ENCODE data around the gene BFAR. TPM values are rescaled to one million over a fixed set of nuclear protein-coding genes. Genes with fewer than 3 reads are reported as not detected.

BFAR gene
- total and polyA plus RNA-seq, 5 donors from 2014 or later: 48.0 to 52.8 (median 51.0) TPM

- Mint-ChIP-seq H3K36me3 (peaks cover 20% of the 10 kb centered on the region), H3K4me1 (peaks cover 4 to 7% (median 5%) of the 10 kb centered on the region in 4 donors), H3K27ac (peak overlapping the region in 2 of 3 donors; percentile 85 to 87), H3K9me3 (peaks cover 0 to 1% (median 0%) of the 10 kb centered on the region in 7 donors), H3K27me3 (no peaks in the 10 kb centered on the region), H3K4me3 (no peak overlapping the region)
- H3K27me3 ChIP-seq (ENCODE audit: control insufficient read depth, insufficient read depth, low read length): no peaks in the 10 kb centered on the region
- H3K4me3 ChIP-seq (ENCODE audit: low read depth, low read length): no peak overlapping the region
- peaks cover 4% of the 10 kb centered on the region for H3K4me1 ChIP-seq (ENCODE audit: control insufficient read depth, insufficient read depth, low read length, poor library complexity, severe bottlenecking)
- peaks cover 54% of the 10 kb centered on the region for H3K36me3 ChIP-seq (ENCODE audit: control insufficient read depth, insufficient read depth, low read length)
- ATAC-seq (ENCODE audit: low read depth in 2 of 2) (peak in 1 of 2 donors; percentile 43), DNase-seq (peak in 2 of 3 donors; percentile 6 to 72)
- no peak overlapping the region for H3K27ac ChIP-seq (ENCODE audit: insufficient read depth, low read length, poor library complexity, severe bottlenecking)
- no peaks in the 10 kb centered on the region for H3K9me3 ChIP-seq (ENCODE audit: control insufficient read depth in 2 of 2, low read length in 2 of 2)
These were observed 25.3 kb downstream of the BFAR start for GRCh38 chr16:14658063-14658462.

- Mint-ChIP-seq H3K4me1 (peaks cover 0 to 6% (median 3%) of the 10 kb centered on the region in 4 donors), H3K27ac (no peak overlapping the region), H3K9me3 (no peaks in the 10 kb centered on the region), H3K27me3 (no peaks in the 10 kb centered on the region), H3K4me3 (no peak overlapping the region), H3K36me3 (peaks cover 43% of the 10 kb centered on the region)
- no peak for DNase-seq
- Histone ChIP-seq H3K36me3 (ENCODE audit: control insufficient read depth, insufficient read depth, low read length) (peaks cover 52% of the 10 kb centered on the region), H3K9me3 (ENCODE audit: control insufficient read depth in 2 of 2, low read length in 2 of 2) (no peaks in the 10 kb centered on the region), H3K4me1 (ENCODE audit: control insufficient read depth, insufficient read depth, low read length, poor library complexity, severe bottlenecking) (no peaks in the 10 kb centered on the region), H3K27me3 (ENCODE audit: control insufficient read depth, insufficient read depth, low read length) (no peaks in the 10 kb centered on the region), H3K27ac (ENCODE audit: insufficient read depth, low read length, poor library complexity, severe bottlenecking) (no peak overlapping the region), H3K4me3 (ENCODE audit: low read depth, low read length) (no peak overlapping the region)
- ATAC-seq (ENCODE audit: low read depth in 2 of 2): no peak
These were observed 34.9 kb downstream of the BFAR start for GRCh38 chr16:14667347-14668266.

GRCh38 chr16:14668556-14669223 lies 35.9 kb downstream of the BFAR start:
- Mint-ChIP-seq H3K9me3 (no peaks in the 10 kb centered on the region), H3K4me3 (no peak overlapping the region), H3K27ac (no peak overlapping the region), H3K36me3 (peaks cover 40% of the 10 kb centered on the region), H3K27me3 (no peaks in the 10 kb centered on the region), H3K4me1 (peaks cover 3 to 14% (median 6%) of the 10 kb centered on the region in 4 donors)
- DNase-seq (no peak), ATAC-seq (ENCODE audit: low read depth in 2 of 2) (no peak)
- no peaks in the 10 kb centered on the region for H3K9me3 ChIP-seq (ENCODE audit: control insufficient read depth in 2 of 2, low read length in 2 of 2)
- H3K36me3 ChIP-seq (ENCODE audit: control insufficient read depth, insufficient read depth, low read length): peaks cover 46% of the 10 kb centered on the region
- H3K4me3 ChIP-seq (ENCODE audit: low read depth, low read length): no peak overlapping the region
- H3K27ac ChIP-seq (ENCODE audit: insufficient read depth, low read length, poor library complexity, severe bottlenecking): no peak overlapping the region
- H3K27me3 ChIP-seq (ENCODE audit: control insufficient read depth, insufficient read depth, low read length): no peaks in the 10 kb centered on the region
- H3K4me1 ChIP-seq (ENCODE audit: control insufficient read depth, insufficient read depth, low read length, poor library complexity, severe bottlenecking): no peaks in the 10 kb centered on the region

GRCh38 chr16:14669776-14670175 lies 37.0 kb downstream of the BFAR start:
- Mint-ChIP-seq H3K4me3 (no peak overlapping the region), H3K9me3 (no peaks in the 10 kb centered on the region), H3K36me3 (peaks cover 33% of the 10 kb centered on the region), H3K4me1 (peaks cover 7 to 18% (median 11%) of the 10 kb centered on the region in 4 donors), H3K27me3 (no peaks in the 10 kb centered on the region), H3K27ac (no peak overlapping the region)
- ATAC-seq (ENCODE audit: low read depth in 2 of 2) (no peak), DNase-seq (no peak)
- H3K9me3 ChIP-seq (ENCODE audit: control insufficient read depth in 2 of 2, low read length in 2 of 2): no peaks in the 10 kb centered on the region
- H3K4me1 ChIP-seq (ENCODE audit: control insufficient read depth, insufficient read depth, low read length, poor library complexity, severe bottlenecking): no peaks in the 10 kb centered on the region
- H3K4me3 ChIP-seq (ENCODE audit: low read depth, low read length): no peak overlapping the region
- no peaks in the 10 kb centered on the region for H3K27me3 ChIP-seq (ENCODE audit: control insufficient read depth, insufficient read depth, low read length)
- H3K36me3 ChIP-seq (ENCODE audit: control insufficient read depth, insufficient read depth, low read length): peaks cover 36% of the 10 kb centered on the region
- H3K27ac ChIP-seq (ENCODE audit: insufficient read depth, low read length, poor library complexity, severe bottlenecking): no peak overlapping the region

GRCh38 chr16:14672403-14672971 lies 39.7 kb downstream of the BFAR start:
- H3K4me1 Mint-ChIP-seq: peaks cover 7 to 18% (median 11%) of the 10 kb centered on the region in 4 donors
- H3K27ac ChIP-seq (ENCODE audit: insufficient read depth, low read length, poor library complexity, severe bottlenecking): no peak overlapping the region
- H3K4me3 ChIP-seq (ENCODE audit: low read depth, low read length): no peak overlapping the region
- no peaks in the 10 kb centered on the region for H3K9me3 ChIP-seq (ENCODE audit: control insufficient read depth in 2 of 2, low read length in 2 of 2)
- H3K36me3 Mint-ChIP-seq: peaks cover 14% of the 10 kb centered on the region
- no peaks in the 10 kb centered on the region for H3K27me3 ChIP-seq (ENCODE audit: control insufficient read depth, insufficient read depth, low read length)
- peaks cover 10% of the 10 kb centered on the region for H3K36me3 ChIP-seq (ENCODE audit: control insufficient read depth, insufficient read depth, low read length)
- peak overlapping the region in 1 of 3 donors; percentile 34 for H3K27ac Mint-ChIP-seq
- ATAC-seq (ENCODE audit: low read depth in 2 of 2) (peak; percentile 34 to 48), DNase-seq (peak in 2 of 3 donors; percentile 8 to 51)
- no peaks in the 10 kb centered on the region for H3K9me3 Mint-ChIP-seq
- H3K27me3 Mint-ChIP-seq: no peaks in the 10 kb centered on the region
- H3K4me1 ChIP-seq (ENCODE audit: control insufficient read depth, insufficient read depth, low read length, poor library complexity, severe bottlenecking): no peaks in the 10 kb centered on the region
- H3K4me3 Mint-ChIP-seq: no peak overlapping the region

GRCh38 chr16:14676633-14677032 lies 43.9 kb downstream of the BFAR start:
- no peaks in the 10 kb centered on the region for H3K36me3 Mint-ChIP-seq
- peaks cover 2% of the 10 kb centered on the region for H3K27me3 ChIP-seq (ENCODE audit: control insufficient read depth, insufficient read depth, low read length)
- peak overlapping the region in 1 of 3 donors; percentile 28 for H3K27ac Mint-ChIP-seq
- no peak overlapping the region for H3K27ac ChIP-seq (ENCODE audit: insufficient read depth, low read length, poor library complexity, severe bottlenecking)
- peaks cover 7 to 16% (median 11%) of the 10 kb centered on the region in 4 donors for H3K4me1 Mint-ChIP-seq
- ATAC-seq (ENCODE audit: low read depth in 2 of 2) (no peak), DNase-seq (no peak)
- no peak overlapping the region for H3K4me3 ChIP-seq (ENCODE audit: low read depth, low read length)
- H3K36me3 ChIP-seq (ENCODE audit: control insufficient read depth, insufficient read depth, low read length): no peaks in the 10 kb centered on the region
- H3K27me3 Mint-ChIP-seq: peaks cover 8% of the 10 kb centered on the region
- H3K9me3 ChIP-seq (ENCODE audit: control insufficient read depth in 2 of 2, low read length in 2 of 2): no peaks in the 10 kb centered on the region
- no peaks in the 10 kb centered on the region for H3K4me1 ChIP-seq (ENCODE audit: control insufficient read depth, insufficient read depth, low read length, poor library complexity, severe bottlenecking)
- H3K9me3 Mint-ChIP-seq: peaks cover 0 to 2% (median 0%) of the 10 kb centered on the region in 7 donors
- no peak overlapping the region for H3K4me3 Mint-ChIP-seq

GRCh38 chr16:14677627-14678026 lies 44.9 kb downstream of the BFAR start:
- H3K4me1 ChIP-seq (ENCODE audit: control insufficient read depth, insufficient read depth, low read length, poor library complexity, severe bottlenecking): no peaks in the 10 kb centered on the region
- H3K27me3 Mint-ChIP-seq: peaks cover 8% of the 10 kb centered on the region
- H3K27ac ChIP-seq (ENCODE audit: insufficient read depth, low read length, poor library complexity, severe bottlenecking): no peak overlapping the region
- H3K4me3 Mint-ChIP-seq: no peak overlapping the region
- DNase-seq (no peak), ATAC-seq (ENCODE audit: low read depth in 2 of 2) (no peak)
- no peak overlapping the region for H3K4me3 ChIP-seq (ENCODE audit: low read depth, low read length)
- peaks cover 0 to 2% (median 0%) of the 10 kb centered on the region in 7 donors for H3K9me3 Mint-ChIP-seq
- H3K4me1 Mint-ChIP-seq: peaks cover 7 to 12% (median 7%) of the 10 kb centered on the region in 4 donors
- no peaks in the 10 kb centered on the region for H3K36me3 Mint-ChIP-seq
- no peaks in the 10 kb centered on the region for H3K9me3 ChIP-seq (ENCODE audit: control insufficient read depth in 2 of 2, low read length in 2 of 2)
- peaks cover 2% of the 10 kb centered on the region for H3K27me3 ChIP-seq (ENCODE audit: control insufficient read depth, insufficient read depth, low read length)
- H3K36me3 ChIP-seq (ENCODE audit: control insufficient read depth, insufficient read depth, low read length): no peaks in the 10 kb centered on the region
- no peak overlapping the region for H3K27ac Mint-ChIP-seq
